GM12873 (cell line): Measurements from ENCODE around the gene OR2AE1.

Experiments
- CTCF ChIP-seq: IDR thresholded peaks from 2 replicates; pipeline ENCODE4 v1.5.1; 2012; ENCODE audit warnings: low read depth, mild to moderate bottlenecking, moderate library complexity, low read length, control low read depth; ENCODE audit not compliant: insufficient read depth; ENCODE audit errors: missing control alignments

OR2AE1 gene

GRCh38 chr7:99876491-99876890 is 342 bp downstream of the OR2AE1 start:
- TF ChIP-seq CTCF = no peak

GRCh38 chr7:99868246-99868645 is 8.6 kb downstream of the OR2AE1 start:
- TF ChIP-seq CTCF = no peak

DNA sequence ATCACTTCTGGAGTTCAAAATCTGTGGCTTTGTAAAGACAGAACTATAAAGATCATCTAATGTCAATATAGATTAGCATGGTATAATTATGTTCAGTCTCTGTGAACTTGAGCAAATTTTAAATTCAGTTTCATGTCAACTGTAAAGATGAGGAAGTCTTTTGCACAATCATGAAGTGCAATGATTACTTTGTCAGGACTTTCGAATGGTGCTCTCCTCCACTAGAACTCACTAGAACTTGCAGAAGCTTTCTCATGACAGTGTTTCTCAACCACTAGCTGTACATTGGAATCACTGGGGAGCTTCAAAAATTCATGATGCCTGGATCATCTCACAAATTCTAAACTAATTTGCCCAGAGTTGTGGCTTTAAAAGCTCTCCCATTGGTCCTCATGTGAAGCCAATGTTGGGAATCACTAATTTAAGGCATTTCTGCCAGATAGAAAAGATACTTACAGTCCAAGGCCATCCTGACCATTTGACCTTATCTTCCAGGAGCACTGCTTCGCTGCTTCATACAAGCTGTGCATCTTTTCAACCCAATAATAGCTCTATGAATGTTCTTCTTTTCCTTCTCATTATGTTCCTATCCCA is 12.9 kb downstream of the OR2AE1 start:
- TF ChIP-seq CTCF = no peak

GRCh38 chr7:99860281-99861127 is 16.3 kb downstream of the OR2AE1 start:
- TF ChIP-seq CTCF = no peak

DNA sequence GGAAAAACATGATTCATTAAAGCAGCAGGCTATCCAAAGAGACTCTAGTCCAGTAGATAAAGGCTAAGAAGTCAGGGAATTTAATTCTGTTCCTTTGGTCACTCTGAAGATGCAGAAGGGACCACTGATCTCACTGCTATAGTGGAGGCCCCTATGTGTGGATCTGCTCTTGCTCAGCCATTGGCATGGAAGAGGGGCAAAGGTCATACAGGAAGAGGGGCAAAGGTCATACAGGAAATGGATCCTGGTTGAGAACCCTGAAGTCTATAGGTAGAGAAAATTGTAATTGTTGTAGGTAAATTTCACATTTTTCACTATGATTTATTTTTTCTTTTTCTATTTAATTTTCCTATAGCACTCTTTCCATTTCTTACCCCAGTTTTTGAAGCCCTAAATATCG is 21.6 kb downstream of the OR2AE1 start:
- no peak for TF ChIP-seq CTCF

DNA sequence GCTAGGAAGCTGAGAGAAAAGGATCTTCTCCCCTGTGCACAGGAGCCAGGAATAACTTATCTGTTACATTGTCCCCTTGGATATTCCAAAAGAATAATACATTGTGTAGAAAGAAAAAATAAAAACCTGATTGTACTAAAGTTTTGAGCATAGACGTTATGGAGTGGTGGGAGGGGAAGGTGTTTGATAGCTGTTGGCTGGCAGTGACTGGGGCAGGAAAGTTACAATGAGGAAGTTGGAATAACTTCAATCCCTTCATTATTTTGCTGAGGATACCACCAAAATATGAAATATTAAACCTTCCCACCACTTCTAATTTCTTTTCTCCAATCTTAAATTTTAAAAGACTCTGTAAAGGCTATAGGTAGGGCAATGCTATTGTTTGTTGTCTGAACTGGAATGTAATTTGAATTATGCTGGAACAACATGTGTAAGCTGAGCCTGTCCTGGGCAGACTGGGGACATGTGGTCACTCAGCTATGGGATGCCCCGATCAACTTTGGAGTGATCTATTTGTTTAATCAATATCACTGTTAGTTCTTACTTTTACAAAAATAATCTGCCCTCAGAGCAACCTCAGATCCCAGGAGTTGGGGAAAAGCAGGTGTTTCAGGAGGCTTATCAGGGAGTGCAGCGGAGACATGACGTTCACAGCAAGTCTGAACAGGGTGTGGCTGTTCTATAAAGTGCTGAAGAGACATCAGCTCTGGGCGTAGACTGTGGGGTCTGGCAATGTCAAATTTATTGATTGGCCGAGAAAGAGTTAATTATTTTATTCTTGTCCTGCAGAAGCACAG is 28.2 kb downstream of the OR2AE1 start:
- no peak for TF ChIP-seq CTCF

GRCh38 chr7:99844328-99844727 is 32.5 kb downstream of the OR2AE1 start:
- no peak for TF ChIP-seq CTCF
